Measurements from ENCODE around the gene GFPT2.

GFPT2 gene

GRCh38 chr5:180352116-180353047 lies 754 bp downstream of the GFPT2 start:
- in situ Hi-C loops (cut with MboI; ENCODE audit: low sequenced_read_pairs), result no loop called here

- in situ Hi-C loops (cut with MboI; ENCODE audit: low sequenced_read_pairs), result no loop called here
Measured at GRCh38 chr5:180350711-180351465, 2.2 kb downstream of the GFPT2 start.

- in situ Hi-C loops (cut with MboI; ENCODE audit: low sequenced_read_pairs), result no loop called here
Measured at GRCh38 chr5:180350296-180350695, 2.8 kb downstream of the GFPT2 start.

- in situ Hi-C loops (cut with MboI; ENCODE audit: low sequenced_read_pairs), result no loop called here
Measured at GRCh38 chr5:180349391-180349790, 3.7 kb downstream of the GFPT2 start.

GRCh38 chr5:180348336-180348735 lies 4.8 kb downstream of the GFPT2 start:
- in situ Hi-C loops (cut with MboI; ENCODE audit: low sequenced_read_pairs), result no loop called here

GRCh38 chr5:180347702-180348101 lies 5.4 kb downstream of the GFPT2 start:
- in situ Hi-C loops (cut with MboI; ENCODE audit: low sequenced_read_pairs), result no loop called here

- in situ Hi-C loops (cut with MboI; ENCODE audit: low sequenced_read_pairs), result no loop called here
Measured at GRCh38 chr5:180346358-180346757, 6.8 kb downstream of the GFPT2 start.

GRCh38 chr5:180345781-180346180 lies 7.4 kb downstream of the GFPT2 start:
- in situ Hi-C loops (cut with MboI; ENCODE audit: low sequenced_read_pairs), result no loop called here

GRCh38 chr5:180345186-180345585 lies 8.0 kb downstream of the GFPT2 start:
- in situ Hi-C loops (cut with MboI; ENCODE audit: low sequenced_read_pairs), result no loop called here

GRCh38 chr5:180344696-180344999 lies 8.5 kb downstream of the GFPT2 start:
- in situ Hi-C loops (cut with MboI; ENCODE audit: low sequenced_read_pairs), result no loop called here

- in situ Hi-C loops (cut with MboI; ENCODE audit: low sequenced_read_pairs), result no loop called here
Measured at GRCh38 chr5:180343831-180344695, 9.1 kb downstream of the GFPT2 start.

GRCh38 chr5:180343110-180343830 lies 9.9 kb downstream of the GFPT2 start:
- in situ Hi-C loops (cut with MboI; ENCODE audit: low sequenced_read_pairs), result no loop called here

GRCh38 chr5:180341595-180341994 lies 11.5 kb downstream of the GFPT2 start:
- in situ Hi-C loops (cut with MboI; ENCODE audit: low sequenced_read_pairs), result no loop called here

GRCh38 chr5:180340856-180341255 lies 12.3 kb downstream of the GFPT2 start:
- in situ Hi-C loops (cut with MboI; ENCODE audit: low sequenced_read_pairs), result no loop called here

GRCh38 chr5:180339583-180340183 lies 13.5 kb downstream of the GFPT2 start:
- in situ Hi-C loops (cut with MboI; ENCODE audit: low sequenced_read_pairs), result no loop called here

- in situ Hi-C loops (cut with MboI; ENCODE audit: low sequenced_read_pairs), result no loop called here
Measured at GRCh38 chr5:180338001-180338707, 15.0 kb downstream of the GFPT2 start.

GRCh38 chr5:180336234-180337020 lies 16.7 kb downstream of the GFPT2 start:
- in situ Hi-C loops (cut with MboI; ENCODE audit: low sequenced_read_pairs), result no loop called here

- in situ Hi-C loops (cut with MboI; ENCODE audit: low sequenced_read_pairs), result no loop called here
Measured at GRCh38 chr5:180335614-180336233, 17.4 kb downstream of the GFPT2 start.
